Heart left ventricle (tissue), 16 donors: Measurements from ENCODE around the gene ZNRD2. TPM values are rescaled to one million over a fixed set of nuclear protein-coding genes. Genes with fewer than 3 reads are reported as not detected.

Experiments used
- ATAC-seq, 4 donors: fragments of 200-7000 bp; cut with Tn5 transposase; one replicate each; pipeline ENCODE4 v1.9.1; 2020 to 2022; ENCODE audit warnings: moderate library complexity in 4 of 4, mild to moderate bottlenecking in 3 of 4, moderate number of reproducible peaks in 1 of 4
- DNase-seq, 5 donors: peaks; one replicate each; pipeline ENCODE4 v3.0.0-alpha.2; 2020
- H3K27ac ChIP-seq, 12 donors: fragments of 200-600 bp; sonication (generic) in 4 of 12; one replicate each; pipeline versions ENCODE4 v1.5.0 to v1.8.0; 2016 to 2022; ENCODE audit warnings: mild to moderate bottlenecking in 2 of 12
- H3K27me3 ChIP-seq, 9 donors: fragments of 200-600 bp; sonication (generic) in 2 of 9; one replicate each; pipeline versions ENCODE4 v1.5.1 to v1.8.0; 2016 to 2022; ENCODE audit warnings: mild to moderate bottlenecking in 3 of 9
- H3K36me3 ChIP-seq, 9 donors: fragments of 200-600 bp; sonication (generic) in 2 of 9; one replicate each; pipeline versions ENCODE4 v1.5.0 to v1.8.0; 2018 to 2022; ENCODE audit warnings: mild to moderate bottlenecking in 2 of 9
- H3K4me1 ChIP-seq, 12 donors: fragments of 200-600 bp; sonication (generic) in 4 of 12; one replicate each; pipeline versions ENCODE4 v1.5.0 to v1.8.0; 2016 to 2022; ENCODE audit warnings: mild to moderate bottlenecking in 3 of 12
- H3K4me3 ChIP-seq, 12 donors: fragments of 200-600 bp; sonication (generic) in 4 of 12; one replicate each; pipeline versions ENCODE4 v1.5.0 to v1.8.0; 2017 to 2022; ENCODE audit warnings: mild to moderate bottlenecking in 9 of 12, moderate library complexity in 4 of 12
- H3K9me3 ChIP-seq, 12 donors: fragments of 200-600 bp; sonication (generic) in 4 of 12; one replicate each; pipeline versions ENCODE4 v1.5.0 to v1.8.0; 2016 to 2022; ENCODE audit warnings: mild to moderate bottlenecking in 1 of 12
- CTCF ChIP-seq, 12 donors: fragments of 200-600 bp; sonication (generic) in 4 of 12; IDR thresholded peaks; one replicate each; pipeline versions ENCODE4 v1.5.0 to v1.8.0; 2018 to 2022; ENCODE audit warnings: antibody characterized with exemption in 12 of 12, mild to moderate bottlenecking in 5 of 12
- POLR2A ChIP-seq, 2 donors: fragments of 450-650 bp; IDR thresholded peaks; one replicate each; pipeline ENCODE4 v1.6.1; 2017; ENCODE audit warnings: antibody characterized with exemption in 2 of 2, mild to moderate bottlenecking in 2 of 2, moderate library complexity in 2 of 2
- WGBS, 4 donors: extraction: QIAGEN DNeasy Blood & Tissue Kit in 2 of 4; methylation state at CpG; one replicate each; pipeline versions ENCODE4 v1.1.5 to v1.1.7; 2013 to 2018; 5-methylcytosine and 5-hydroxymethylcytosine counted together
- intact Hi-C, 10 donors: fragments of 100-400 bp; cut with DNase I; formaldehyde crosslinking; loops; one replicate each; pipeline versions ENCODE4 v1.11.1 to v1.14.2; 2022
- polyA plus RNA-seq, 2 donors: library from polyadenylated mRNA; stranded (reverse); fragments of 200-250 nt; gene quantifications; one replicate each; pipeline ENCODE4 v1.2.3, GENCODE V29; 2013
- total RNA-seq, 9 donors: library from RNA; depleted of rRNA in 2 of 9; stranded (reverse); fragments of >200 nt in 2 of 9; fragmentation: NEBNext Ultra II Directional in 3 of 9; extraction: Animal tissue kit (Norgen Biotek cat#: 25700) in 3 of 9; gene quantifications; one replicate each; pipeline versions ENCODE4 v1.1.0 to v1.2.4, GENCODE V29; 2016 to 2023
- donor health status: ischemic (EF 13 %, LVEDD 7.1; RV severe dilation, severe dysfunction).
- donor health status: healthy with polysubstance abuse.
- donor health status: DM: no; HTN: yes; CAD: no.
- donor health status: DM: no; HTN: no; CAD: no.
- donor health status: ischemic (EF 25% LVEDD 6.9; RV normal size, moderate dysfunction).
- donor health status: ischemic (EF 25% LVEDD 5.7; RV mildly dilated, moderate dysfunction).
- donor health status: healthy.
- donor health status: DM: yes; HTN: yes; CAD: no.
- donor health status: ischemic (EF 35%, LVEDD 5.7; RV mildly dilated, moderate dysfunction).
- donor health status: nonischemic (EF 11% LVEDD 7.7; RV severe dilation, severe dysfunction).
- donor health status: DM: yes; HTN: yes; CAD: no.
- donor health status: PGD.
- donor health status: ischemic (EF 29% LVEDD 5.4; RV normal size, mild dysfunction).
- donor health status: nonischemic (EF 23%, LVEDD 6.1; RV moderate dilation, normal function).

ZNRD2 gene
- total and polyA plus RNA-seq, 11 donors, result 23.2 to 101 (median 35.7) TPM

GRCh38 chr11:65589444-65590239 is 19.4 kb downstream of the ZNRD2 start:
- Histone ChIP-seq H3K4me1 (peaks cover 6 to 81% (median 58%) of the 10 kb centered on the region in 12 donors), H3K36me3 (peaks cover 0 to 61% (median 42%) of the 10 kb centered on the region in 9 donors), H3K27me3 (no peaks in the 10 kb centered on the region), H3K27ac (peak overlapping the region in 8 of 12 donors; percentile 17 to 90 (median 82)), H3K9me3 (no peaks in the 10 kb centered on the region), H3K4me3 (no peak overlapping the region)
- TF ChIP-seq CTCF (IDR thresholded peaks at IDR 0.05) (no peak), POLR2A (IDR thresholded peaks at IDR 0.05) (no peak)
- intact Hi-C loops, result loop anchor here in 7 of 10 donors (2.0 to 10.0 kb wide), 7 partner anchors 13 to 215 kb away; partner anchors contain the start of gene EHBP1L1 (in 1 of the 7)
- no peak for ATAC-seq
- WGBS, 4 donors, result 66 to 74% (median 68%) methylated on average over 6 to 9 of the region's 9 CpGs
- no peak for DNase-seq

GRCh38 chr11:65590240-65590738 is 20.0 kb downstream of the ZNRD2 start:
- H3K27me3 ChIP-seq, result no peaks in the 10 kb centered on the region
- 44 to 67% (median 58%) methylated on average over 8 of the region's 8 CpGs for WGBS, 4 donors
- intact Hi-C loops, result loop anchor here in 4 of 10 donors (2.0 to 10.0 kb wide), 4 partner anchors 13 to 215 kb away; partner anchors contain the start of gene EHBP1L1 (in 1 of the 4)
- no peak overlapping the region for H3K4me3 ChIP-seq
- peak in 1 of 5 donors; percentile 71 for DNase-seq
- peaks cover 0 to 57% (median 39%) of the 10 kb centered on the region in 9 donors for H3K36me3 ChIP-seq
- H3K4me1 ChIP-seq, result peaks cover 6 to 80% (median 62%) of the 10 kb centered on the region in 12 donors
- TF ChIP-seq CTCF (IDR thresholded peaks at IDR 0.05) (no peak), POLR2A (IDR thresholded peaks at IDR 0.05) (no peak)
- no peak for ATAC-seq
- no peaks in the 10 kb centered on the region for H3K9me3 ChIP-seq
- H3K27ac ChIP-seq, result peak overlapping the region in 2 of 12 donors; percentile 80 to 84

- peak overlapping the region; percentile 27 to 80 (median 64) for H3K27ac ChIP-seq
- peaks cover 0 to 53% (median 30%) of the 10 kb centered on the region in 9 donors for H3K36me3 ChIP-seq
- DNase-seq (no peak), ATAC-seq (peak in 3 of 4 donors; percentile 9 to 35 (median 19))
- WGBS, 4 donors, result 48 to 80% (median 55%) methylated on average over 27 to 106 of the region's 106 CpGs
- H3K27me3 ChIP-seq, result no peaks in the 10 kb centered on the region
- peaks cover 6 to 66% (median 47%) of the 10 kb centered on the region in 12 donors for H3K4me1 ChIP-seq
- intact Hi-C loops, result loop anchor here in 4 of 10 donors (2.0 to 10.0 kb wide), 5 partner anchors 15 to 217 kb away; partner anchors contain the start of gene EHBP1L1 (in 1 of the 4)
- H3K9me3 ChIP-seq, result no peaks in the 10 kb centered on the region
- peak overlapping the region in 10 of 12 donors; percentile 14 to 47 (median 34) for H3K4me3 ChIP-seq
- TF ChIP-seq CTCF (IDR thresholded peaks at IDR 0.05) (peak in 7 of 12 donors; percentile 21 to 39 (median 28)), POLR2A (IDR thresholded peaks at IDR 0.05) (no peak)
Observed at GRCh38 chr11:65591939-65592857, 21.9 kb downstream of the ZNRD2 start.
